ENCODE data around the gene LRBA.

The LRBA gene

DNA sequence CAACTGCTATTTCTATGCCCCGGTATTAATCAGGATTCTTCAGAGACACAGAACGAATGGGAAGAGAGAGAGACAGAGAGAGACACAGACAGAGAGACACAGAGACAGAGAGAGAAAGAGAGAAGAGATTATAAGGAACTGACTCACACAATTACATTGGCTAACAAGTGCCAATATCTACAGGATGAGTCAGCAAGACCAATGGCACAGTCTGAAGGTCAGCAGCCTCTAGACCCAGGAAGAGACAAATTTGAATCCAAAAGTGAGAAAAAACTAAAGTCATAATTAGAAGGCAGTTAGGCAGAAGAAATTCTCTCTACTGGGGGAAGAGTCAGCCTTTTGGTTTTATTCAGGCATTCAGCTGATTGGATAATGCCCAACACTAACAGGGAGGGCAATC lies 245.8 kb downstream of the LRBA start:
- Histone ChIP-seq H3K27ac (replicated peaks; ENCODE audit: low read length) (no peak overlapping the region), H2BK12ac (ENCODE audit: low read length) (no peak overlapping the region), H3K14ac (ENCODE audit: low read length) (no peak overlapping the region), H3K18ac (ENCODE audit: low read length) (no peak overlapping the region), H3K79me1 (ENCODE audit: low read depth, low read length) (no peaks in the 10 kb centered on the region), H3K36me3 (replicated peaks in 1 of 2; ENCODE audit: control insufficient read depth in 2 of 2, insufficient read depth in 2 of 2, low read length in 2 of 2) (no peaks in the 10 kb centered on the region), H2BK15ac (ENCODE audit: low read length) (no peak overlapping the region), H2AFZ (ENCODE audit: low read length) (no peak overlapping the region), H3K4ac (ENCODE audit: low read length) (no peak overlapping the region), H3K4me1 (ENCODE audit: control insufficient read depth in 2 of 2, insufficient read depth in 1 of 2, low read depth in 1 of 2, low read length in 2 of 2) (peaks cover 4 to 5% of the 10 kb centered on the region in 2 donors), H4K91ac (ENCODE audit: low read depth, low read length, poor library complexity) (no peak overlapping the region), H3K23ac (ENCODE audit: low read depth, low read length, poor library complexity) (no peak overlapping the region), H3K4me2 (ENCODE audit: insufficient read depth, low read length, poor library complexity, severe bottlenecking) (no peak overlapping the region), H2BK120ac (ENCODE audit: low read depth, low read length) (no peak overlapping the region), H2AK5ac (ENCODE audit: low read depth, low read length) (no peak overlapping the region), H3K4me3 (ENCODE audit: low read length in 2 of 2) (no peak overlapping the region), H3K9me3 (replicated peaks in 1 of 2; ENCODE audit: control insufficient read depth in 2 of 2, insufficient read depth in 1 of 2, low read depth in 1 of 2, low read length in 2 of 2) (no peaks in the 10 kb centered on the region), H4K8ac (ENCODE audit: low read depth, low read length) (no peak overlapping the region), H2BK5ac (ENCODE audit: low read length) (no peak overlapping the region), H3K9ac (ENCODE audit: low read depth, low read length, poor library complexity) (no peak overlapping the region), H3K27me3 (ENCODE audit: control insufficient read depth in 3 of 3, insufficient read depth in 3 of 3, low read depth in 1 of 3, low read length in 3 of 3) (no peaks in the 10 kb centered on the region)
- WGBS, 2 donors (ENCODE audit: extremely low coverage in 2 of 2, insufficient read length in 2 of 2, insufficient replicate concordance in 1 of 2), result no CpG with 5 or more reads among the region's 2 CpGs
- DNase-seq (ENCODE audit: low spot score), result no peak

GRCh38 chr4:150768497-150768896 lies 246.6 kb downstream of the LRBA start:
- Histone ChIP-seq H2BK120ac (ENCODE audit: low read depth, low read length) (no peak overlapping the region), H2BK12ac (ENCODE audit: low read length) (no peak overlapping the region), H3K27me3 (ENCODE audit: control insufficient read depth in 3 of 3, insufficient read depth in 3 of 3, low read depth in 1 of 3, low read length in 3 of 3) (no peaks in the 10 kb centered on the region), H3K4ac (ENCODE audit: low read length) (no peak overlapping the region), H3K18ac (ENCODE audit: low read length) (no peak overlapping the region), H4K91ac (ENCODE audit: low read depth, low read length, poor library complexity) (no peak overlapping the region), H2AK5ac (ENCODE audit: low read depth, low read length) (no peak overlapping the region), H3K4me2 (ENCODE audit: insufficient read depth, low read length, poor library complexity, severe bottlenecking) (no peak overlapping the region), H3K79me1 (ENCODE audit: low read depth, low read length) (no peaks in the 10 kb centered on the region), H3K36me3 (replicated peaks in 1 of 2; ENCODE audit: control insufficient read depth in 2 of 2, insufficient read depth in 2 of 2, low read length in 2 of 2) (no peaks in the 10 kb centered on the region), H2BK5ac (ENCODE audit: low read length) (no peak overlapping the region), H2AFZ (ENCODE audit: low read length) (no peak overlapping the region), H3K27ac (replicated peaks; ENCODE audit: low read length) (no peak overlapping the region), H3K4me1 (ENCODE audit: control insufficient read depth in 2 of 2, insufficient read depth in 1 of 2, low read depth in 1 of 2, low read length in 2 of 2) (peaks cover 0 to 3% of the 10 kb centered on the region in 2 donors), H3K4me3 (ENCODE audit: low read length in 2 of 2) (no peak overlapping the region), H4K8ac (ENCODE audit: low read depth, low read length) (no peak overlapping the region), H3K23ac (ENCODE audit: low read depth, low read length, poor library complexity) (no peak overlapping the region), H3K9me3 (replicated peaks in 1 of 2; ENCODE audit: control insufficient read depth in 2 of 2, insufficient read depth in 1 of 2, low read depth in 1 of 2, low read length in 2 of 2) (no peaks in the 10 kb centered on the region), H2BK15ac (ENCODE audit: low read length) (no peak overlapping the region), H3K9ac (ENCODE audit: low read depth, low read length, poor library complexity) (no peak overlapping the region), H3K14ac (ENCODE audit: low read length) (no peak overlapping the region)
- no peak for DNase-seq (ENCODE audit: low spot score)
- WGBS, 2 donors (ENCODE audit: extremely low coverage in 2 of 2, insufficient read length in 2 of 2, insufficient replicate concordance in 1 of 2), result no CpG with 5 or more reads among the region's 1 CpG

DNA sequence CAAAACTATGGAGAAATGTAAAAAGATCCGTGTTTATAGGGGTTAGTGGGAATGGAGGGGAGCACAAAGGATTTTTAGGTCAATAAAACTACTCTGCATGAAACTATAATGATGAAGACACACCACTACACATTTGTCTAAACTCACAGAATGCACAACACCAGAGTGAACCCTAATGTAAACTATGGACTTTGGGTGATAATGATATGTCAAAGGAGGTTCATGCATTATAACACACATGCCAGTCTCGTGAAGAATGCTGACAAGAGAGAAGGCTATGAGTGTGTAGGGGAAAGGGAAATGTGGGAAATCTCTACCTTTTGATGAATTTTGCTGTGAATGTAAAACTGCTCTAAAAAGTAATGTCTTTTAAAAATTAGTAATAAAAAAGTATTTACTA lies 249.9 kb downstream of the LRBA start:
- Histone ChIP-seq H2BK15ac (ENCODE audit: low read length) (no peak overlapping the region), H3K4me2 (ENCODE audit: insufficient read depth, low read length, poor library complexity, severe bottlenecking) (no peak overlapping the region), H2BK120ac (ENCODE audit: low read depth, low read length) (no peak overlapping the region), H3K36me3 (replicated peaks in 1 of 2; ENCODE audit: control insufficient read depth in 2 of 2, insufficient read depth in 2 of 2, low read length in 2 of 2) (no peaks in the 10 kb centered on the region), H3K9me3 (replicated peaks in 1 of 2; ENCODE audit: control insufficient read depth in 2 of 2, insufficient read depth in 1 of 2, low read depth in 1 of 2, low read length in 2 of 2) (no peaks in the 10 kb centered on the region), H4K8ac (ENCODE audit: low read depth, low read length) (no peak overlapping the region), H3K14ac (ENCODE audit: low read length) (no peak overlapping the region), H3K4me1 (ENCODE audit: control insufficient read depth in 2 of 2, insufficient read depth in 1 of 2, low read depth in 1 of 2, low read length in 2 of 2) (no peaks in the 10 kb centered on the region), H3K27me3 (ENCODE audit: control insufficient read depth in 3 of 3, insufficient read depth in 3 of 3, low read depth in 1 of 3, low read length in 3 of 3) (no peaks in the 10 kb centered on the region), H4K91ac (ENCODE audit: low read depth, low read length, poor library complexity) (no peak overlapping the region), H3K23ac (ENCODE audit: low read depth, low read length, poor library complexity) (no peak overlapping the region), H2AFZ (ENCODE audit: low read length) (no peak overlapping the region), H3K4ac (ENCODE audit: low read length) (no peak overlapping the region), H3K27ac (replicated peaks; ENCODE audit: low read length) (no peak overlapping the region), H2AK5ac (ENCODE audit: low read depth, low read length) (no peak overlapping the region), H3K79me1 (ENCODE audit: low read depth, low read length) (no peaks in the 10 kb centered on the region), H3K4me3 (ENCODE audit: low read length in 2 of 2) (no peak overlapping the region), H2BK12ac (ENCODE audit: low read length) (no peak overlapping the region), H3K18ac (ENCODE audit: low read length) (no peak overlapping the region), H3K9ac (ENCODE audit: low read depth, low read length, poor library complexity) (no peak overlapping the region), H2BK5ac (ENCODE audit: low read length) (no peak overlapping the region)
- no CpG with 5 or more reads among the region's 2 CpGs for WGBS, 2 donors (ENCODE audit: extremely low coverage in 2 of 2, insufficient read length in 2 of 2, insufficient replicate concordance in 1 of 2)
- DNase-seq (ENCODE audit: low spot score), result no peak

DNA sequence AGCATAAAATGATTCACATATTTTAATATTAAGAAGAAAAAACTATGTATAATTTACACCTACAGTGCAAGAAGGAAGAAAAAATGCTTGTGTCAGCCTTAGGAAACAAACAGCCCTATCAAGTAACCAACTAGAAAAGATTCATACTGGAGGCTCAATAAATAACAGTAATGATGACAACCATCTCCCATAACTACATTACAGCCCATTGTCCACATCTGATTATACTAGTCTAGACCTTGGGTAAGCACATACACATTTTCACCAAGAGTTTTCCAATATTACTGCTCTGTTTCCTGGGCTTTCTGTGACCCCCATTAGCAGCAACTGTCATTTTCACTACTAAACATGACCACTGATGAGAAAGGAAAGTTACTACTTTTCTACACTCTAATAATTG lies 263.4 kb downstream of the LRBA start:
- Histone ChIP-seq H3K27me3 (ENCODE audit: control insufficient read depth in 3 of 3, insufficient read depth in 3 of 3, low read depth in 1 of 3, low read length in 3 of 3) (no peaks in the 10 kb centered on the region), H4K8ac (ENCODE audit: low read depth, low read length) (no peak overlapping the region), H3K9me3 (replicated peaks in 1 of 2; ENCODE audit: control insufficient read depth in 2 of 2, insufficient read depth in 1 of 2, low read depth in 1 of 2, low read length in 2 of 2) (no peaks in the 10 kb centered on the region), H2BK15ac (ENCODE audit: low read length) (no peak overlapping the region), H3K9ac (ENCODE audit: low read depth, low read length, poor library complexity) (no peak overlapping the region), H4K91ac (ENCODE audit: low read depth, low read length, poor library complexity) (no peak overlapping the region), H3K23ac (ENCODE audit: low read depth, low read length, poor library complexity) (no peak overlapping the region), H3K14ac (ENCODE audit: low read length) (no peak overlapping the region), H3K4me2 (ENCODE audit: insufficient read depth, low read length, poor library complexity, severe bottlenecking) (no peak overlapping the region), H3K4ac (ENCODE audit: low read length) (no peak overlapping the region), H3K27ac (replicated peaks; ENCODE audit: low read length) (no peak overlapping the region), H3K4me1 (ENCODE audit: control insufficient read depth in 2 of 2, insufficient read depth in 1 of 2, low read depth in 1 of 2, low read length in 2 of 2) (no peaks in the 10 kb centered on the region), H3K4me3 (ENCODE audit: low read length in 2 of 2) (no peak overlapping the region), H2AFZ (ENCODE audit: low read length) (no peak overlapping the region), H3K36me3 (replicated peaks in 1 of 2; ENCODE audit: control insufficient read depth in 2 of 2, insufficient read depth in 2 of 2, low read length in 2 of 2) (no peaks in the 10 kb centered on the region), H2BK5ac (ENCODE audit: low read length) (no peak overlapping the region), H3K79me1 (ENCODE audit: low read depth, low read length) (no peaks in the 10 kb centered on the region), H2BK120ac (ENCODE audit: low read depth, low read length) (no peak overlapping the region), H3K18ac (ENCODE audit: low read length) (no peak overlapping the region), H2AK5ac (ENCODE audit: low read depth, low read length) (no peak overlapping the region), H2BK12ac (ENCODE audit: low read length) (no peak overlapping the region)
- DNase-seq (ENCODE audit: low spot score), result no peak
